HG02884 (cell line): ENCODE results near the gene ADM5.
"Not testable (repeated sequence)": the region's sequence is repeated elsewhere in the genome, so short reads cannot be mapped to it uniquely, and the experiment has no call there.

Experiments
- ATAC-seq: cut with Tn5 transposase; IDR thresholded peaks from one replicate; pipeline ENCODE4 v1.9.1; 2021; ENCODE audit warnings: mild to moderate bottlenecking, moderate library complexity; ENCODE audit not compliant: unreplicated experiment

ADM5 gene

GRCh38 chr19:49699364-49699763 is 10.0 kb downstream of the ADM5 start:
- no peak for ATAC-seq

GRCh38 chr19:49700563-49700962 is 11.2 kb downstream of the ADM5 start:
- ATAC-seq = no peak

- no peak for ATAC-seq
Observed at GRCh38 chr19:49701271-49701786, 11.9 kb downstream of the ADM5 start.

- no peak for ATAC-seq
Observed at GRCh38 chr19:49704888-49705642, 15.7 kb downstream of the ADM5 start.

- no peak for ATAC-seq
Observed at GRCh38 chr19:49705919-49706318, 16.5 kb downstream of the ADM5 start.

GRCh38 chr19:49710372-49710951 is 21.1 kb downstream of the ADM5 start:
- no peak for ATAC-seq

- ATAC-seq = no peak
Observed at GRCh38 chr19:49712397-49712859, 23.0 kb downstream of the ADM5 start.

GRCh38 chr19:49713236-49713845 is 23.9 kb downstream of the ADM5 start:
- ATAC-seq = no peak

GRCh38 chr19:49716154-49716553 is 26.8 kb downstream of the ADM5 start:
- no peak for ATAC-seq

GRCh38 chr19:49718511-49718910 is 29.1 kb downstream of the ADM5 start:
- ATAC-seq = no peak

GRCh38 chr19:49718991-49719390 is 29.6 kb downstream of the ADM5 start:
- no peak for ATAC-seq

- not testable (repeated sequence) for ATAC-seq
Observed at GRCh38 chr19:49719420-49719819, 30.0 kb downstream of the ADM5 start.

- no peak for ATAC-seq
Observed at GRCh38 chr19:49727217-49728030, 38.0 kb downstream of the ADM5 start.

- ATAC-seq = no peak
Observed at GRCh38 chr19:49730166-49730565, 40.8 kb downstream of the ADM5 start.

- no peak for ATAC-seq
Observed at GRCh38 chr19:49738268-49738667, 48.9 kb downstream of the ADM5 start.

- no peak for ATAC-seq
Observed at GRCh38 chr19:49739098-49739497, 49.7 kb downstream of the ADM5 start.

- no peak for ATAC-seq
Observed at GRCh38 chr19:49739933-49740332, 50.5 kb downstream of the ADM5 start.
